GM12878 (cell line): ENCODE measurements around the gene COL19A1. TPM values are rescaled to one million over a fixed set of nuclear protein-coding genes. Genes with fewer than 3 reads are reported as not detected.
A peak's percentile ranks its signal among the peaks of the same experiment; 100 is the strongest.

ENCODE experiments used
- ATAC-seq: fragments of 200-7000 bp; cut with Tn5 transposase; 3 replicates; pipeline ENCODE4 v1.9.1; 2020; ENCODE audit warnings: mild to moderate bottlenecking, moderate library complexity
- BruUV-seq: library from RNA; stranded (reverse); fragments of 400-500 nt; replicated peaks from 2 replicates; lab custom pipeline; 2021; lab: Mats Ljungman, UMichigan
- CTCF ChIA-PET: fragments of 300-600 bp; sonication (Branson Sonifier 250); formaldehyde crosslinking; extraction: SDS; loops from one replicate; lab custom pipeline; 2021; ENCODE audit warnings: inconsistent platforms; lab: Yijun Ruan, JAX
- POLR2A ChIA-PET: fragments of 350-600 bp; formaldehyde crosslinking; extraction: SDS; loops from one replicate; lab custom pipeline; 2021; ENCODE audit warnings: inconsistent platforms; lab: Charles Lee
- RAD21 ChIA-PET: fragments of 300-600 bp; sonication (Branson Sonifier 250); formaldehyde crosslinking; loops from one replicate; lab custom pipeline; 2023; ENCODE audit warnings: antibody characterized with exemption; ENCODE audit not compliant: unreplicated experiment; lab: Charles Lee
- SMC1A ChIA-PET: fragments of 300-600 bp; sonication (Branson Sonifier 250); formaldehyde crosslinking; loops from one replicate; lab custom pipeline; 2023; ENCODE audit not compliant: unreplicated experiment, uncharacterized antibody; lab: Charles Lee
- DNase-seq: peaks from one replicate; pipeline ENCODE4 v3.0.0-alpha.2; 2011; ENCODE audit warnings: low read depth, low spot score
- FAIRE-seq: peaks from 3 replicates; lab custom pipeline; 2011; peaks lifted over from hg19 to GRCh38; lab: Jason Lieb, UNC
- H2AFZ ChIP-seq: 2 replicates; pipeline ENCODE4 v1.6.0; 2011; ENCODE audit warnings: low read depth, low read length, control low read depth; ENCODE audit not compliant: control insufficient read depth
- H3K27ac ChIP-seq: 2 replicates; pipeline ENCODE4 v1.5.1; 2011; ENCODE audit warnings: control low read depth; ENCODE audit not compliant: control insufficient read depth, insufficient read depth
- H3K27me3 ChIP-seq, 2 experiments: replicated peaks in 1 of 2; 2 replicates each; pipeline versions ENCODE4 v1.6.0 to v1.6.1; 2011; ENCODE audit warnings: low read length in 1 of 2; ENCODE audit not compliant: control insufficient read depth in 2 of 2, insufficient read depth in 2 of 2
- H3K36me3 ChIP-seq, 2 experiments: 2 replicates each; pipeline ENCODE4 v1.5.1; 2011; ENCODE audit warnings: low read length in 1 of 2; ENCODE audit not compliant: control insufficient read depth in 2 of 2, insufficient read depth in 2 of 2
- H3K4me1 ChIP-seq: 2 replicates; pipeline ENCODE4 v1.6.1; 2011; ENCODE audit warnings: mild to moderate bottlenecking, low read length, moderate library complexity, mixed read lengths; ENCODE audit not compliant: control insufficient read depth, insufficient read depth
- H3K4me2 ChIP-seq: 2 replicates; pipeline ENCODE4 v1.6.0; 2011; ENCODE audit warnings: control low read depth; ENCODE audit not compliant: control insufficient read depth, insufficient read depth
- H3K4me3 ChIP-seq: fragments of 200-600 bp; sonication (generic); 2 replicates; pipeline ENCODE4 v1.5.1; 2016
- H3K79me2 ChIP-seq: 2 replicates; pipeline ENCODE4 v1.6.0; 2011; ENCODE audit warnings: low read length; ENCODE audit not compliant: control insufficient read depth, insufficient read depth
- H3K9ac ChIP-seq: 2 replicates; pipeline ENCODE4 v1.8.0; 2011; ENCODE audit warnings: low read length, control low read depth, mixed read lengths; ENCODE audit not compliant: control insufficient read depth, insufficient read depth
- H3K9me3 ChIP-seq: replicated peaks from 3 replicates; pipeline ENCODE4 v1.5.1; 2011; ENCODE audit warnings: mild to moderate bottlenecking, low read length; ENCODE audit not compliant: control insufficient read depth, insufficient read depth
- H4K20me1 ChIP-seq: 2 replicates; pipeline ENCODE4 v1.6.0; 2011; ENCODE audit not compliant: control insufficient read depth, insufficient read depth
- EZH2 ChIP-seq: IDR thresholded peaks from 2 replicates; pipeline ENCODE4 v1.6.1; 2012; ENCODE audit warnings: low read depth, mild to moderate bottlenecking, control low read depth, inconsistent platforms, low read length, borderline replicate concordance; ENCODE audit not compliant: control insufficient read depth
- GABPA ChIP-seq: IDR thresholded peaks from 2 replicates; pipeline ENCODE4 v1.6.1; 2014; ENCODE audit warnings: antibody characterized with exemption, low read depth, mild to moderate bottlenecking, inconsistent platforms
- IKZF1 ChIP-seq: fragments of 450-650 bp; conservative IDR thresholded peaks from 2 replicates; pipeline ENCODE4 v1.6.1; 2017; ENCODE audit warnings: antibody characterized with exemption, mild to moderate bottlenecking
- JUNB ChIP-seq: IDR thresholded peaks from 2 replicates; pipeline ENCODE4 v1.6.1; 2016; ENCODE audit warnings: antibody characterized with exemption, mild to moderate bottlenecking
- MEF2B ChIP-seq: fragments of 450-650 bp; IDR thresholded peaks from 2 replicates; pipeline ENCODE4 v1.6.1; 2018; ENCODE audit warnings: mild to moderate bottlenecking, moderate library complexity; ENCODE audit not compliant: partially characterized antibody, poor library complexity, severe bottlenecking
- NBN ChIP-seq: fragments of 450-650 bp; IDR thresholded peaks from 2 replicates; pipeline ENCODE4 v1.6.1; 2016
- NRF1 ChIP-seq: conservative IDR thresholded peaks from 2 replicates; pipeline ENCODE4 v1.6.1; 2011; ENCODE audit warnings: mild to moderate bottlenecking, low read depth, low read length, improper control_type of control experiment
- RELA ChIP-seq: fragments of 450-650 bp; IDR thresholded peaks from 2 replicates; pipeline ENCODE4 v1.8.0; 2014; ENCODE audit warnings: borderline replicate concordance; ENCODE audit not compliant: partially characterized antibody
- RFX5 ChIP-seq: IDR thresholded peaks from 2 replicates; pipeline ENCODE4 v1.6.1; 2011; ENCODE audit warnings: low read depth, low read length, improper control_type of control experiment
- STAT1 ChIP-seq: fragments of 450-650 bp; conservative IDR thresholded peaks from 2 replicates; pipeline ENCODE4 v1.6.1; 2014; ENCODE audit warnings: antibody characterized with exemption, mild to moderate bottlenecking
- STAT3 ChIP-seq: IDR thresholded peaks from 2 replicates; pipeline ENCODE4 v1.6.1; 2011; ENCODE audit warnings: low read depth, low read length, improper control_type of control experiment
- ZNF207 ChIP-seq: fragments of 450-650 bp; IDR thresholded peaks from 2 replicates; pipeline ENCODE4 v1.6.1; 2014; ENCODE audit warnings: antibody characterized with exemption, mild to moderate bottlenecking, borderline replicate concordance
- WGBS: methylation state at CpG from one replicate; pipeline ENCODE4 v1.1.6; 2016; ENCODE audit warnings: low lambda C conversion rate; ENCODE audit not compliant: insufficient replicate concordance, insufficient coverage; ENCODE audit errors: missing lambda C conversion rate; 5-methylcytosine and 5-hydroxymethylcytosine counted together
- in situ Hi-C: fragments of 300-500 bp; cut with MboI; formaldehyde crosslinking; loops from 9 replicates; pipeline ENCODE4 v1.14.3; 2018; ENCODE audit warnings: mixed read lengths
- intact Hi-C: fragments of 100-400 bp; cut with micrococcal nuclease; formaldehyde crosslinking; loops from one replicate; pipeline ENCODE4 v1.14.2; 2022; ENCODE audit not compliant: unreplicated experiment
- polyA plus RNA-seq, 11 experiments: library from polyadenylated mRNA; depleted of rRNA in 4 of 11; unstranded in 6 of 11; stranded (reverse) in 5 of 11; fragments of >200 nt; fragmentation: Nextera tagmentation in 4 of 11; fragmentation: Illumina TruSeq in 1 of 11; extraction: Ambion mirVana in 4 of 11; extraction: Trizol in 1 of 11; gene quantifications; 1 replicate in 1 of 11; 2 replicates in 10 of 11; pipeline versions ENCODE4 v1.2.1 to v1.2.3, GENCODE V29; 2011 to 2016; ENCODE audit warnings: inconsistent platforms in 2 of 11, missing spikeins in 2 of 11, low read depth in 1 of 11
- total RNA-seq, 4 experiments: library from RNA; depleted of rRNA in 3 of 4; stranded (reverse); fragments of >200 nt in 3 of 4; fragmentation: Illumina TruSeq in 1 of 4; extraction: Trizol in 1 of 4; gene quantifications; 2 replicates each; pipeline versions ENCODE4 v1.2.1 to v1.2.3, GENCODE V29; 2013 to 2021
- TF ChIP-seq, protein P1 (sequence below): IDR thresholded peaks from 2 replicates; pipeline ENCODE4 v1.6.1; 2012; ENCODE audit warnings: low read length, inconsistent platforms
- TF ChIP-seq, protein P2 (sequence below): fragments of 450-650 bp; IDR thresholded peaks from 2 replicates; pipeline ENCODE4 v1.6.1; 2017; ENCODE audit warnings: mild to moderate bottlenecking, low read depth, inconsistent platforms; ENCODE audit not compliant: poor library complexity, severe bottlenecking
- TF ChIP-seq, protein P3 (sequence below), 3 experiments: IDR thresholded peaks in 2 of 3; conservative IDR thresholded peaks in 1 of 3; 2 replicates each; pipeline ENCODE4 v1.5.1; 2011; ENCODE audit warnings: low read depth in 3 of 3, low read length in 3 of 3, mild to moderate bottlenecking in 3 of 3, control low read depth in 2 of 3, moderate library complexity in 2 of 3, inconsistent platforms in 1 of 3, mixed read lengths in 1 of 3; ENCODE audit not compliant: control insufficient read depth in 2 of 3, insufficient read depth in 1 of 3; ENCODE audit errors: extremely low read depth in 1 of 3
- TF ChIP-seq, protein P4 (sequence below): IDR thresholded peaks from 2 replicates; pipeline ENCODE4 v1.6.1; 2012; ENCODE audit warnings: low read depth, low read length, improper control_type of control experiment

Gene COL19A1
- total and polyA plus RNA-seq, 10 of the 15 experiments (the other 5 are each of a cell fraction or from before 2014, with no cell fraction given) = 1.1 to 13.5 (median 4.1) TPM

DNA sequence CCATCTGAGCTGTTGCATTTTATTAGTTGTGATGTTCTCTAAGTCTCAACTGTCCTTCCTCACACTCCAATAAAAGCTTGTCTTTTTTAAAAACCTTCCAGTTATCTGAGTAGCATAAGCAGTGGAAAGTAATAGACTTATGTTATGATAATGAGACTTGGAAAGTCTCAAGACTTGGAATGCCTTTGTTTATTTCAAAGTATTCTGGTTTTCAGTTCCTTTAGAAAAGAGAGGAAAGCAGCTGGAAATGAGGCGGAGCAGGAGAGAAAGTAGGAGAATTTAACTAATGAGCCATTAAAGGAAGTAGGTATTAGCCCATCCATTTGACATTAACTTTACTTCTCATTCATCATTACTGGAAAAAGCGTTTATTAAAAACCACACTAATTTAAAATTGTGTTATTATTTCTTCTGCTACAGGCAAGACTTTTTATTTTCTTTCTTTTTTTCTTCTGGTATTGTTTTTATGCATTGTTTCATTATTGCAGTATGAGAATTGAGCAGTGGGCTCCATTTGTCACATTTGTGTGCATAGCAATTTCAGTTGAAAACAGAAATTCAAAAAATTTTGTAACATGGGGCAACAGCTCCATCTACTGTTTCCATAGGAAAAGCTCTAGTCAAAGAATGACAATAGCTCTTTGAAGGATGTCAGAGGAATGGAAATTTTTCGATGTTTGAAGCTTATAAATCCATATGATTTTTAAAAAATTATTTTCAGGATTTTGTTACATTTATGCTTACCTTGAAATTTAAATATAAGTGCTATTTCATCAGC lies 241.7 kb downstream of the COL19A1 start:
- in situ Hi-C loops = loop anchor here (25.0 kb wide), 3 partner anchors 371 to 1471 kb away; partner anchors contain the start of gene ADGRB3
- DNase-seq = peak; percentile 21
- no peaks in the 10 kb centered on the region for H3K4me1 ChIP-seq
- TF ChIP-seq STAT1 (no peak), NRF1 (no peak), NBN (no peak), EZH2 (no peak), MEF2B (no peak), RFX5 (no peak), JUNB (no peak), GABPA (no peak), IKZF1 (no peak), RELA (no peak), ZNF207 (no peak), STAT3 (no peak)
- TF ChIP-seq, protein P1, sequence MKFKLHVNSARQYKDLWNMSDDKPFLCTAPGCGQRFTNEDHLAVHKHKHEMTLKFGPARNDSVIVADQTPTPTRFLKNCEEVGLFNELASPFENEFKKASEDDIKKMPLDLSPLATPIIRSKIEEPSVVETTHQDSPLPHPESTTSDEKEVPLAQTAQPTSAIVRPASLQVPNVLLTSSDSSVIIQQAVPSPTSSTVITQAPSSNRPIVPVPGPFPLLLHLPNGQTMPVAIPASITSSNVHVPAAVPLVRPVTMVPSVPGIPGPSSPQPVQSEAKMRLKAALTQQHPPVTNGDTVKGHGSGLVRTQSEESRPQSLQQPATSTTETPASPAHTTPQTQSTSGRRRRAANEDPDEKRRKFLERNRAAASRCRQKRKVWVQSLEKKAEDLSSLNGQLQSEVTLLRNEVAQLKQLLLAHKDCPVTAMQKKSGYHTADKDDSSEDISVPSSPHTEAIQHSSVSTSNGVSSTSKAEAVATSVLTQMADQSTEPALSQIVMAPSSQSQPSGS = 0 out of 2 replicates have a peak, but pooled peaks have one; percentile 15
- TF ChIP-seq, protein P2, sequence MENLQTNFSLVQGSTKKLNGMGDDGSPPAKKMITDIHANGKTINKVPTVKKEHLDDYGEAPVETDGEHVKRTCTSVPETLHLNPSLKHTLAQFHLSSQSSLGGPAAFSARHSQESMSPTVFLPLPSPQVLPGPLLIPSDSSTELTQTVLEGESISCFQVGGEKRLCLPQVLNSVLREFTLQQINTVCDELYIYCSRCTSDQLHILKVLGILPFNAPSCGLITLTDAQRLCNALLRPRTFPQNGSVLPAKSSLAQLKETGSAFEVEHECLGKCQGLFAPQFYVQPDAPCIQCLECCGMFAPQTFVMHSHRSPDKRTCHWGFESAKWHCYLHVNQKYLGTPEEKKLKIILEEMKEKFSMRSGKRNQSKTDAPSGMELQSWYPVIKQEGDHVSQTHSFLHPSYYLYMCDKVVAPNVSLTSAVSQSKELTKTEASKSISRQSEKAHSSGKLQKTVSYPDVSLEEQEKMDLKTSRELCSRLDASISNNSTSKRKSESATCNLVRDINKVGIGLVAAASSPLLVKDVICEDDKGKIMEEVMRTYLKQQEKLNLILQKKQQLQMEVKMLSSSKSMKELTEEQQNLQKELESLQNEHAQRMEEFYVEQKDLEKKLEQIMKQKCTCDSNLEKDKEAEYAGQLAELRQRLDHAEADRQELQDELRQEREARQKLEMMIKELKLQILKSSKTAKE = peak; percentile 39
- TF ChIP-seq, protein P3, sequence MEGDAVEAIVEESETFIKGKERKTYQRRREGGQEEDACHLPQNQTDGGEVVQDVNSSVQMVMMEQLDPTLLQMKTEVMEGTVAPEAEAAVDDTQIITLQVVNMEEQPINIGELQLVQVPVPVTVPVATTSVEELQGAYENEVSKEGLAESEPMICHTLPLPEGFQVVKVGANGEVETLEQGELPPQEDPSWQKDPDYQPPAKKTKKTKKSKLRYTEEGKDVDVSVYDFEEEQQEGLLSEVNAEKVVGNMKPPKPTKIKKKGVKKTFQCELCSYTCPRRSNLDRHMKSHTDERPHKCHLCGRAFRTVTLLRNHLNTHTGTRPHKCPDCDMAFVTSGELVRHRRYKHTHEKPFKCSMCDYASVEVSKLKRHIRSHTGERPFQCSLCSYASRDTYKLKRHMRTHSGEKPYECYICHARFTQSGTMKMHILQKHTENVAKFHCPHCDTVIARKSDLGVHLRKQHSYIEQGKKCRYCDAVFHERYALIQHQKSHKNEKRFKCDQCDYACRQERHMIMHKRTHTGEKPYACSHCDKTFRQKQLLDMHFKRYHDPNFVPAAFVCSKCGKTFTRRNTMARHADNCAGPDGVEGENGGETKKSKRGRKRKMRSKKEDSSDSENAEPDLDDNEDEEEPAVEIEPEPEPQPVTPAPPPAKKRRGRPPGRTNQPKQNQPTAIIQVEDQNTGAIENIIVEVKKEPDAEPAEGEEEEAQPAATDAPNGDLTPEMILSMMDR (IDR thresholded peaks at IDR 0.05 in 2 of 3, conservative IDR thresholded peaks at IDR 0.05 in 1 of 3; ENCODE audit: control insufficient read depth in 2 of 3, extremely low read depth in 1 of 3, insufficient read depth in 1 of 3, low read depth in 3 of 3, low read length in 3 of 3) = peak; percentile 50 to 71 (median 65)
- TF ChIP-seq, protein P4, sequence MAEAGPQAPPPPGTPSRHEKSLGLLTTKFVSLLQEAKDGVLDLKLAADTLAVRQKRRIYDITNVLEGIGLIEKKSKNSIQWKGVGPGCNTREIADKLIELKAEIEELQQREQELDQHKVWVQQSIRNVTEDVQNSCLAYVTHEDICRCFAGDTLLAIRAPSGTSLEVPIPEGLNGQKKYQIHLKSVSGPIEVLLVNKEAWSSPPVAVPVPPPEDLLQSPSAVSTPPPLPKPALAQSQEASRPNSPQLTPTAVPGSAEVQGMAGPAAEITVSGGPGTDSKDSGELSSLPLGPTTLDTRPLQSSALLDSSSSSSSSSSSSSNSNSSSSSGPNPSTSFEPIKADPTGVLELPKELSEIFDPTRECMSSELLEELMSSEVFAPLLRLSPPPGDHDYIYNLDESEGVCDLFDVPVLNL = no peak

More for the DNA sequence above, 241.7 kb downstream of the COL19A1 start:
- ATAC-seq (peak; percentile 54), FAIRE-seq (no peak)
- no peak overlapping the region for H3K4me2 ChIP-seq
- no peak overlapping the region for H3K4me3 ChIP-seq
- no peak overlapping the region for H2AFZ ChIP-seq
- ChIA-PET POLR2A (interaction anchor here (0.6 to 0.9 kb wide), 2 partner anchors 15 to 322 kb away, joined by 3 read pairs; no protein-coding TSS in a partner anchor), RAD21 (interaction anchor here (0.6 to 3.5 kb wide), 36 partner anchors 9 to 425 kb away, joined by 3 to 36 read pairs (median 5); partner anchors contain the start of genes COL19A1 and LMBRD1), CTCF (interaction anchor here (0.6 to 5.8 kb wide), 47 partner anchors 10 to 1227 kb away, joined by 3 to 78 read pairs (median 5); partner anchors contain the start of genes COL19A1 and LMBRD1), SMC1A (interaction anchor here (0.7 to 5.9 kb wide), 47 partner anchors 9 to 956 kb away, joined by 3 to 65 read pairs (median 4); partner anchors contain the start of genes COL19A1 and LMBRD1)
- no peak overlapping the region for H3K9ac ChIP-seq
- peaks cover 2% of the 10 kb centered on the region; the same call in 2 of the 3 replicates for H3K9me3 ChIP-seq
- WGBS = 60% methylated on average over 3 of the region's 3 CpGs
- H3K36me3 ChIP-seq = no peaks in the 10 kb centered on the region; a peak in 1 of 4 replicates
- no peaks in the 10 kb centered on the region for H3K79me2 ChIP-seq
- H3K27ac ChIP-seq = no peak overlapping the region
- BruUV-seq = no TSS peak
- no peaks in the 10 kb centered on the region for H3K27me3 ChIP-seq
- intact Hi-C loops = loop anchor here (1.0 to 10.0 kb wide), 5 partner anchors 273 to 1471 kb away; partner anchors contain the start of gene ADGRB3
- H4K20me1 ChIP-seq = no peaks in the 10 kb centered on the region
